B cell (primary cell): ENCODE results near the gene PCDHB13.

ENCODE experiments used
- CTCF ChIP-seq: fragments of 200-600 bp; IDR thresholded peaks from one replicate; pipeline ENCODE4 v1.8.0; 2022; ENCODE audit warnings: antibody characterized with exemption, mild to moderate bottlenecking
- EZH2 ChIP-seq: IDR thresholded peaks from 2 replicates; pipeline ENCODE4 v1.6.1; 2012; ENCODE audit warnings: borderline replicate concordance, low read depth, mild to moderate bottlenecking, moderate library complexity, low read length; ENCODE audit not compliant: insufficient read depth, poor library complexity, severe bottlenecking

GRCh38 chr5:141208478-141208877 lies 5.2 kb upstream of the PCDHB13 start, which contains the start of gene PCDHB12:
- no peak for TF ChIP-seq CTCF
- TF ChIP-seq EZH2 = no peak
